ENCODE data around the gene OXSR1.

DNA sequence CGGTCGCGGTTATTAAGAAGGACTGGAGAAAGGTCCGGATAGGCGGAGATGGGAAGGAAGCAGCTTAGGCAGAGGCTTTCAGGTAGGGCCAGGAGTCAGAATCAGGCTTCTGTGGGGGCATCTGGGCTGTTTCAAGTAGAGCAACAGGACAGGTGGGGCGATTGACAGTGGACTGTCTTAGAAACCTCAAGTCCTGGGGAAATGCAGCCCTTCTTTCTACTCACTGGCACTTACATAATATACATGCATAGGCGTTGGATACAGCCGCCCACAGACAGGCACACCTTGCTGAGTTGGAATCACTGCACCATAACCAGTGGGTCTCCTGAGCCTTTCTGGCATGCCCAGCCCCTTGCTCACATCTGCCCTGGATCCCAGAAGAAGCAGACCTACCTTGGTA is 26.1 kb upstream of the OXSR1 start:
- TF ChIP-seq POLR2A (IDR thresholded peaks at IDR 0.05) (no peak), EP300 (IDR thresholded peaks at IDR 0.05) (no peak)
